T-helper 17 cell (primary cell): ENCODE results near the gene MEF2A. TPM values are rescaled to one million over a fixed set of nuclear protein-coding genes. Genes with fewer than 3 reads are reported as not detected.

Source experiments
- ATAC-seq: fragments of 150-1000 bp; cut with Tn5 transposase; 2 replicates; pipeline ENCODE4 v1.10.0; 2021; ENCODE audit warnings: mild to moderate bottlenecking, moderate library complexity
- DNase-seq, 3 donors: peaks; one replicate each; pipeline versions ENCODE4 v3.0.0 to v3.0.0-alpha.2; 2020 to 2021
- H3K9me3 ChIP-seq: one replicate; pipeline ENCODE4 v1.7.0; 2013; ENCODE audit warnings: low read length, mild to moderate bottlenecking; ENCODE audit not compliant: control insufficient read depth, poor library complexity, severe bottlenecking
- H3K27ac Mint-ChIP-seq: one replicate; pipeline ENCODE4 v1.8.0; 2022; ENCODE audit warnings: mild to moderate bottlenecking, moderate library complexity, mixed read lengths
- H3K27me3 Mint-ChIP-seq: one replicate; pipeline ENCODE4 v1.8.0; 2022; ENCODE audit warnings: mixed read lengths
- H3K36me3 Mint-ChIP-seq: one replicate; pipeline ENCODE4 v1.8.0; 2022; ENCODE audit warnings: low read depth, mixed read lengths
- H3K4me1 Mint-ChIP-seq: one replicate; pipeline ENCODE4 v1.8.0; 2022; ENCODE audit warnings: mild to moderate bottlenecking, mixed read lengths
- H3K4me3 Mint-ChIP-seq: one replicate; pipeline ENCODE4 v1.8.0; 2022; ENCODE audit warnings: mild to moderate bottlenecking, moderate library complexity, mixed read lengths
- total RNA-seq, 4 donors: library from RNA in 2 of 4; stranded (reverse) in 2 of 4; gene quantifications; one replicate each; pipeline ENCODE4 v1.2.3 and lab custom pipeline; 2022 to 2026

MEF2A gene
- total RNA-seq, 2 donors from 2014 or later: 22.9 to 24.2 TPM

DNA sequence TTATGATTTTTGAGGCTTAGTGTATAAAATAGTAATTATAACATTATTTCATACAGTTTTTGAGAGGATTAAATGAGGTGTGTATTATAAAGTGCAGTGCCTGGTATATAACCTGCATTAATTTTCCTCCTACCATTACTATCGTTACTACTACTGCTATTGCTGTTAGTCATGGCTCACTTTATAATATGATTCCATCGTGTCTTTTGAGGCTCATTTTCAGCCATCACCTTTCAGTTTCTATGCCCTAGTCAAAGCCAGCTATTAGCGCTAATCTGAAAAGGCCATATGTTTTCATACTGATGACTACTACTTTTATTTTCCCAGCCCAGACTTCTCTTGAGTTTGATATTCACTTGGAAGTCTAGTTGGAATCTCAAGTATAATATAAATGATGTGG is 5.5 kb downstream of the MEF2A start:
- DNase-seq: no peak
- no peaks in the 10 kb centered on the region for H3K9me3 ChIP-seq
- Mint-ChIP-seq H3K4me3 (no peak overlapping the region), H3K4me1 (peaks cover 30% of the 10 kb centered on the region), H3K36me3 (peaks cover 4% of the 10 kb centered on the region), H3K27ac (no peak overlapping the region), H3K27me3 (no peaks in the 10 kb centered on the region)
- ATAC-seq: no peak

DNA sequence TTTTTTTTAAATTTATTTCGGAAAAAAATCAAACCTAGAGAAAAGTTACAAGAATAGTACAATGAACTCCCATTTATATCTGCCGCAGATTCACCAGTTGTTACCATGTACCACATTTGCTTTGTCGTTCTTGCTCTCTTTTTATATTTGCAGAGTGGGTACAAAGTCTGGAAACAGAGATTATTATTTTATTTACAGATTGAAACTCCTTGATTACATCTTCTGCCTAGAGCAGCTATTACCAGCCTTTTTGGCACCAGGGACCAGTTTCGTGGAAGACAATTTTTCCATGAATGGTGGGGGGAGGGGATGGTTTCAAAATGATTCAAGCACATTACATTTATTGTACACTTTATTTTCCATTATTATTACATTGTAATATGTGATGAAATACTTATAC is 8.3 kb downstream of the MEF2A start:
- Mint-ChIP-seq H3K27me3 (no peaks in the 10 kb centered on the region), H3K4me1 (peaks cover 37% of the 10 kb centered on the region), H3K36me3 (peaks cover 4% of the 10 kb centered on the region), H3K27ac (no peak overlapping the region), H3K4me3 (no peak overlapping the region)
- no peak for ATAC-seq
- H3K9me3 ChIP-seq: no peaks in the 10 kb centered on the region
- DNase-seq: no peak

DNA sequence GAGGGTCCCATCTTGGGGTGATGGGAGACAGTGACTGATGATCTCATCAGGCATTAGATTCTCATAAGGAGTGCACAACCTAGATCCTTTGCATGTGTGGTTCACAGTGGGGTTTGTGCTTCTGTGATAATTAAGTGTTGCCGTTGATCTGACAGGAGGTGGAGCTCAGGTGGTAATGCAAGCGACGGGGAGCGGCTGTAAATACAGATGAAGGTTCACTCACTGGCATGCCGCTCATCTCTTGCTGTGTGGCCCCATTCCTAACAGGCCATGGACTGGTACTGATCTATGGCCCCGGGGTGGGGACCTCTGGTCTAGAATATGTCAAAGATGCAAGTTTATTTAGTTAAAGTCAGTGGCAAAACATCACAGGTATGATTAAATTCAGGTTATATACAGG is 8.7 kb downstream of the MEF2A start:
- H3K27ac Mint-ChIP-seq: no peak overlapping the region

DNA sequence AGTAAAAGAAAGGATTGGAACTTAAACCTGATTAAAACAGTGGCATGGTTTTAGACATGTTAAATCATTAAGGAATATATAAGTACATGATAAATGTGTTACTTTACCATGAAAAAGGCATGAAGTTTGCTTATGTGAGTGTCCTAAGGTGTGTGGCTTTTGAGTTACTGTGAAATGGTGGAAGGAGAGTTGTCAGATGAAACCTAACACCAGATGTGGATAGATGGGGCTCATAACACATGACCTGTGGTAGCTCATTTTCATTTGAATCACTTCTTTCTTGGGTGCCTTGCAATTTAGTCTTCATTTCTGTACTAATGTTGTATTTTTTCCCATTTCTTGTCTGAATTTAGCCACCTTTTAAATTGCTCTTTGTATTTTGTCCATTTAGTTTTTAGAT is 13.0 kb downstream of the MEF2A start:
- Mint-ChIP-seq H3K4me3 (no peak overlapping the region), H3K4me1 (peaks cover 43% of the 10 kb centered on the region), H3K27me3 (no peaks in the 10 kb centered on the region), H3K27ac (peak overlapping the region; percentile 21), H3K36me3 (no peaks in the 10 kb centered on the region)
- ATAC-seq: no peak
- no peak for DNase-seq
- no peaks in the 10 kb centered on the region for H3K9me3 ChIP-seq

More for the DNA sequence above, 8.7 kb downstream of the MEF2A start:
- H3K4me1 Mint-ChIP-seq: peaks cover 36% of the 10 kb centered on the region
- peaks cover 4% of the 10 kb centered on the region for H3K36me3 Mint-ChIP-seq
- no peak for DNase-seq
- ATAC-seq: no peak
- no peaks in the 10 kb centered on the region for H3K27me3 Mint-ChIP-seq
- H3K9me3 ChIP-seq: no peaks in the 10 kb centered on the region
- no peak overlapping the region for H3K4me3 Mint-ChIP-seq

DNA sequence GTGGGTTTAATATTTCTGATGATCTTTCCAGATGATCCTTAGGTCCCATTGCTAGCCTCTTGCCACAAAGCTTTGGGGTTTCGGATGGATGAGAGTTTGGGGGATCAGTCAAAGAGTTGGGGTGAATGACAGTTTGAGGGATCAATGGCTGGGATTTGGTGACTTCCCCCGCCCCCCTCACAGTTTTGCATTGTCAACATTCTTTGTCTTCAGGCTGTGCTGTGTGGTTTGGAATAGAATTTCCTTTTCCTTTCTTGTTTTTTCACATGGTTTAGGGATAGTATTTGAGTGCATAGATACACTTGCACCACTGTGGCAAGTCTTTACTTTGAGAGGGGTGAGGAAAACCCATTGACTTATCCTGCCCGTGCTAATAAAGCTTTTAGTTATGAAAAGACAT is 14.3 kb downstream of the MEF2A start:
- H3K9me3 ChIP-seq: no peaks in the 10 kb centered on the region
- no peaks in the 10 kb centered on the region for H3K27me3 Mint-ChIP-seq
- H3K4me3 Mint-ChIP-seq: no peak overlapping the region
- ATAC-seq (no peak), DNase-seq (no peak)
- no peak overlapping the region for H3K27ac Mint-ChIP-seq
- peaks cover 37% of the 10 kb centered on the region for H3K4me1 Mint-ChIP-seq
- peaks cover 3% of the 10 kb centered on the region for H3K36me3 Mint-ChIP-seq

DNA sequence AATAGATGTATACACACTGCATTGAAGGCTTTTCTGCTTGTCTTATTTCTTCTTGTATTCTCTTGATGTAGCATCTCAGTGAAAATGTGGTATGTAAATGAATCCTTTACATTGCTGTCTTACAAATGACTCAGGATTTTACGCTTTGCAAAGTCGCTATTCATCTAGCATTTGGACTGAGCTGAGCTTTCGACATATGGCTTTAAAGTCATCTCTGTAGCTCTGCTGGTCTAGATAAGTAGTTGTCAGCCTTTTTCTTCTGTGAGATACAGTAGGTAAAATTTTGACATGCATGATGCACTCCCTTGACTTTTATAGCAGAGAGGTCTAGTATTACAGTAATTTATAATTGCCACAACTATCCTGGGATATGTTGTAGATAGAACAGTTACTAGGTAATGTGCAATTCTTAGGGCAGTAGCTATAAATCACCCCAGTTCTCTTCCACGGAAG is 16.8 kb downstream of the MEF2A start:
- no peaks in the 10 kb centered on the region for H3K27me3 Mint-ChIP-seq
- H3K4me1 Mint-ChIP-seq: peaks cover 34% of the 10 kb centered on the region
- no peak overlapping the region for H3K27ac Mint-ChIP-seq
- no peak overlapping the region for H3K4me3 Mint-ChIP-seq
- DNase-seq: no peak
- peaks cover 3% of the 10 kb centered on the region for H3K36me3 Mint-ChIP-seq
- ATAC-seq: no peak
- H3K9me3 ChIP-seq: no peaks in the 10 kb centered on the region

DNA sequence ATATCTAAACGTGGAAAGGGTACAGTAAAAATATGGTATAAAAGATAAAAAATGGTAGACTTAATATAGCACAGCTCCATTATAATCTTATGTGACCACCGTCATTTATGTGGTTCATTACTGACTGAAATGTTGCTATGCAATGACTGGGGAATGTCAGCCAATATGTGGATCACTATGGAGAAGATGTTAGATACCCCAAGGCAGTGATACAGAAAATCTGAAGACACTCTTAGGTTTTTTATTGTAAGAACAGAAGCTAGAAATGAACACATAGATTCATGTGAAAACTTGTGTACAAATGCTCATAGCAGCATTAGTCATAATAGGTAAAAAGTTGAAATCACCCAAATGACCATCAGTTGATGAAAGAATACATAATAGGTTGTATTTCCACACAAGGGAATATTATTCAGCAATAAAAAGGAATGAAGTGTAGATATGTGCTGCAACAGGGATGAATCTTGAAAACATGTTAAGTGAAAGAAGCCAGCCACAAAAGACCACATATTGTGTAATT is 18.4 kb downstream of the MEF2A start:
- Mint-ChIP-seq H3K36me3 (peaks cover 3% of the 10 kb centered on the region), H3K4me3 (no peak overlapping the region), H3K27ac (no peak overlapping the region), H3K4me1 (peaks cover 23% of the 10 kb centered on the region), H3K27me3 (no peaks in the 10 kb centered on the region)
- no peaks in the 10 kb centered on the region for H3K9me3 ChIP-seq
- no peak for DNase-seq
- no peak for ATAC-seq

DNA sequence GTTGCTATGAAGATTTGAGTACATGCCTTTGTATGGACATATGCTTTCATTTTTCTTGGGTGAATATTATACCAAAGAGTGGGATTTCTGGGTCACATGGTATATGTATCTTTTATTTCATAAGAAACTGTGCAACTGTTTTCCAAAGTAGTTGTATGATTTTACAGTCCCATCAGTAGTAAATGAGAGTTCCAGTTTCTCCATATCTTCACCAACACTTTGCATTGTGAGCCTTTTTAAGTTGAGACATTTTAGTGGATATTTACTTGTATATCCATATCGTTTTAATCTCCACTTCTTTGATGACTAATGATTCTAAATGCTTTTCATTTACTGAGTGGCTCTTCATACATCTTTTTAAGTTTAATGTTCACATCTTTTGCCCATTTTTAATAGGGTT is 20.3 kb downstream of the MEF2A start:
- Mint-ChIP-seq H3K4me1 (peaks cover 23% of the 10 kb centered on the region), H3K4me3 (no peak overlapping the region), H3K27ac (no peak overlapping the region), H3K27me3 (no peaks in the 10 kb centered on the region), H3K36me3 (peaks cover 3% of the 10 kb centered on the region)
- ATAC-seq (no peak), DNase-seq (no peak)
- no peaks in the 10 kb centered on the region for H3K9me3 ChIP-seq

DNA sequence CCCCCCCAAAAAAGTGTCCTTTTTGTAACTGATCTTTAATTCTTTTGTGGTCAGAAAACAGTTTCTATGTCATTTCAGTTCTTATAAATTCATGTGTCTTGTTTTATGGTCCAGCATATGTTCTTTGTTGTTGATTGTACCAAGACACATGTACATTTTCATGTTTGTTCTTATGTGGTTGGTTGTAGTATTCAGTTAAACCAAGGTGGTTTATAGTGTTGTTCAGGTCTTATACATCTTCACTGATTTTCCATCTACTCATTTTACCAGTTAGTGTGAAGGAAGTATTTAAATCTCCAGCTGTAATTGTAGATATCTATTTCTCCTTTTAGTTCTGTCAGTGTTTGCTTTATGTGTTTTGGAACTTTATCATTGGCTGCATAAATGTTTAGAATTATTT is 24.0 kb downstream of the MEF2A start:
- no peak overlapping the region for H3K4me3 Mint-ChIP-seq
- H3K4me1 Mint-ChIP-seq: peaks cover 20% of the 10 kb centered on the region
- no peak for ATAC-seq
- H3K9me3 ChIP-seq: no peaks in the 10 kb centered on the region
- peak overlapping the region; percentile 22 for H3K27ac Mint-ChIP-seq
- DNase-seq: no peak
- peaks cover 2% of the 10 kb centered on the region for H3K36me3 Mint-ChIP-seq
- no peaks in the 10 kb centered on the region for H3K27me3 Mint-ChIP-seq

DNA sequence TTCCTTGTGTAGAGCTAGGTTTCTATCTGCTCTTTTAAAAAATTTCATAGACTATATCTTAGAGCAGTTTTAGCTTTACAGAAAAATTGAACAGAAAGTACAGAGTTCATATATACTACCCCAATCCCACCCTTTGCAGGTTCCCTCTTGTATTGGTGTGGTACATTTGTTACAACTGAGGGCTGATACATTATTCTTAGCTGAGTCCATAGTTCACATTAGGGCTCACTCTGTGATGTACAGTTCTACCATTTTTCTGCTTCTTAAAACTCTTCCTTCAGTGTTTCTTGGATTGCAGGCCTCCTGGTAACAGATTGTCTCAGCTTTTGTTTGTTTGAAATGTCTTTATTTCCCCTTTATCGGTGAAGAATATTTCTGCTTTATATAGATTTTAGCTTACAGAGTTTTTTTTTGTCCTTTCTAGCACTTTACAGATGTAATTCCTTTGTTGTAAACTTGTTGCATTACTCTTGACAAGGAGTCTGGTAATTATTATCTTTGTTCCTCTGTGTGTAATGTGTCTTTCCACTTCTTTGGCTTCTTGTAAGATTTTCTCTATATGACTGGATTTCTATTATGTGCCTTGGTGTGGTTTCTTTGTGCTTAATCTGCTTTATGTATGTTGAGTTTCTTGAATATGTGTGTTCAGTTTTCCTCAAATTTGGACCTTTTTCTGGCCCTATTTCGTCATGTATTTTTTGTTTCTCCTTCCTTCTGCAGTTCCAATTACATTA is 25.3 kb downstream of the MEF2A start:
- no peaks in the 10 kb centered on the region for H3K27me3 Mint-ChIP-seq
- H3K36me3 Mint-ChIP-seq: peaks cover 2% of the 10 kb centered on the region
- peak overlapping the region; percentile 19 for H3K4me3 Mint-ChIP-seq
- H3K9me3 ChIP-seq: no peaks in the 10 kb centered on the region
- no peak for DNase-seq
- ATAC-seq: no peak
- H3K4me1 Mint-ChIP-seq: peaks cover 20% of the 10 kb centered on the region
- H3K27ac Mint-ChIP-seq: no peak overlapping the region

DNA sequence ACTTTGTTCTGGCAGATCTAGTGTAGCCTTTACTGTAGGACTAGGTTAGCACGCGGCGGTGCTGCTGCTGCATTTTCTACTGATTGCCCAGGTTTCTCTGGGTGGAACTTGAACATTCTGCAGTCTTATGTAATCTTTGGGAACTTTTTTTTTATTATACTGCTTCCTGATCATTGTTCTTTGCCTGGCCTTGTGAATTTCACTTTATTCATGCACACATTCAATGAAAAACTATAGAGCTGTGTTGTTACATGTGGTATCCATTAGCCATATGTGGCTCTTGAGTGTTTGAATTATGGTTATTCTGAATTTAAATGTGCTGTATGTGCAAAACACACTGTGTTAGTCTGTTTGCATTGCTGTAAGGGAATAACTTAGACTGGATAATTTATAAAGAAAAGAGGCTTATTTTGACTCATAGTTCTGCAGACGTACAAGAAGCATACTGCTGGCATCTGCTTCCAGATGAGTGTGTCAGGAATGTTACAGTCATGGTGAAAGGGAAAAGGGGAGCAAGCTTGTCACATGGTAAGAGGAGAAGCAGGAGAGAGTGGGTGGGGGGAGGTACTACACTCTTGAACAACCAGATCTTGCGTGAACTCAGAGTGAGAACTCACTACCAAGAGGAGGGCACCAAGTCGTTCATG is 26.5 kb downstream of the MEF2A start:
- no peak for ATAC-seq
- Mint-ChIP-seq H3K36me3 (peaks cover 2% of the 10 kb centered on the region), H3K27ac (no peak overlapping the region), H3K4me1 (peaks cover 20% of the 10 kb centered on the region), H3K27me3 (no peaks in the 10 kb centered on the region), H3K4me3 (no peak overlapping the region)
- DNase-seq: no peak
- H3K9me3 ChIP-seq: no peaks in the 10 kb centered on the region

DNA sequence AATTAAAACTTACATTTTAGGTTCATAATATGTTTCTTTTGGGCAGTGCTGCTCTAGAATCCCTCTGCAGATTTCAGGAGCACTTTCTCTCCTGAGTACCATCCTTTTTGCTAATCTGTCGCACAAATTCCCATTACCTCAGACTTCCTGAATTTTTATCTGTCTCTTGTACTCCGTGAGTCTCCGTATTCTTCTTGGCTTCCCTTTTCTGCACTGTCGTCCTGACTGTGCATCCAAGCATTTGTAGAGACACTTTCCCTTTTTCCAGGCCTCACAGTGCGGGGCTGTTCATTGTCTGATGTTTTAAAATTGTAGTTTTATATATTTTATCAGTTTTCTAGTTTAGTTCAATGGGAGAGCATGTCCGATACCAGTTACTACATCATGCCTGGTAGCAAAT is 27.3 kb downstream of the MEF2A start:
- ATAC-seq (no peak), DNase-seq (no peak)
- Mint-ChIP-seq H3K27me3 (no peaks in the 10 kb centered on the region), H3K4me3 (no peak overlapping the region), H3K4me1 (peaks cover 20% of the 10 kb centered on the region), H3K36me3 (peaks cover 2% of the 10 kb centered on the region), H3K27ac (no peak overlapping the region)
- H3K9me3 ChIP-seq: no peaks in the 10 kb centered on the region

DNA sequence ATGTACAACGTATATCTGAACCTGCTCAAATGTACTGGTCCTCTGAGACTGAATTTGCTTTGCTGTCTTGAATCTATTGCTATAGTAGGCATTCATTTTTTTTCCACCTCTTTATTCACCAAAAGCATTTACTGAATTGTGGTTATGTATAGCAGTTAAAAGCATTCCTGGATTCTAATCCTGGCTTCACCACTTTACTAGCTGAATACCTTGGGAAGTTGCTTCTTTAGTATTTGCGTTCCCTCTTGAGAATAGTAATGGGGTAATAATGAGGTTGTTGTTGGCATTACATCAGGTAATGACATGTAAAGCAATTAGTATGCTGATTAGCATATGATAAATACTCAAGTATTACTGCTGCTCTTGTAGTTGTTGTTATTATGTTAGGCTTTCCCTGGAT is 29.1 kb downstream of the MEF2A start:
- H3K4me3 Mint-ChIP-seq: no peak overlapping the region
- DNase-seq (no peak), ATAC-seq (no peak)
- peaks cover 2% of the 10 kb centered on the region for H3K9me3 ChIP-seq
- H3K27me3 Mint-ChIP-seq: no peaks in the 10 kb centered on the region
- peaks cover 2% of the 10 kb centered on the region for H3K36me3 Mint-ChIP-seq
- H3K27ac Mint-ChIP-seq: no peak overlapping the region
- H3K4me1 Mint-ChIP-seq: peaks cover 12% of the 10 kb centered on the region

DNA sequence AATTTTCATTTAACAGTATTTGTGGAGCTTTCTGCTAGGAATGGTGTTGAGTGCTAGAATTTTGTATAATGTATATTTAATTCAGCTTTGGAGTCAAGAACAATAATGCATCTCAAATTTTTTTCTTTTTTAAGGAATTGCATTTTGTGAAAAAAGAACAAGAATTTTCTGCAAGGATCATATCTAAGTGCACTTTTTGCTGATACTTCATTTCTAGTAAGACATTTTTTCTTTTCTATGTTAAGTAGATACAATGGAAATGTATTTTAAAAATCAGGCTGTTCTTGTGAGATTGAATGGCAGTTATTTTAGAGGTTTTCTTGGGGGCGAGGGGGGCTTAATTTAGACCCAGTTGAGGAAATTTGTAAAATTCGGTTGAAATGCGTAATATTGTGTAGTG is 32.5 kb downstream of the MEF2A start:
- no peaks in the 10 kb centered on the region for H3K27me3 Mint-ChIP-seq
- H3K9me3 ChIP-seq: peaks cover 4% of the 10 kb centered on the region
- H3K4me1 Mint-ChIP-seq: no peaks in the 10 kb centered on the region
- ATAC-seq: no peak
- no peak for DNase-seq
- no peak overlapping the region for H3K27ac Mint-ChIP-seq
- H3K36me3 Mint-ChIP-seq: no peaks in the 10 kb centered on the region
- H3K4me3 Mint-ChIP-seq: no peak overlapping the region
